Peyer's patch (tissue), 4 donors: ENCODE results near the gene OSBPL3. TPM values are rescaled to one million over a fixed set of nuclear protein-coding genes. Genes with fewer than 3 reads are reported as not detected.

Experiments
- DNase-seq, 3 donors: peaks; one replicate each; pipeline ENCODE4 v3.0.0-alpha.2; 2017 to 2019
- H3K27ac ChIP-seq, 4 donors: fragments of 200-600 bp; sonication (generic); one replicate each; pipeline ENCODE4 v1.5.1; 2016 to 2019
- H3K27me3 ChIP-seq, 2 donors: fragments of 200-600 bp; sonication (generic); one replicate each; pipeline ENCODE4 v1.5.1; 2019
- H3K36me3 ChIP-seq, 3 donors: fragments of 200-600 bp; sonication (generic); one replicate each; pipeline ENCODE4 v1.5.1; 2016 to 2019
- H3K4me1 ChIP-seq, 4 donors: fragments of 200-600 bp; sonication (generic); one replicate each; pipeline ENCODE4 v1.5.1; 2016 to 2019
- H3K4me3 ChIP-seq, 4 donors: fragments of 200-600 bp; sonication (generic); 1 replicate in 3 of 4; 2 replicates in 1 of 4; pipeline ENCODE4 v1.5.1; 2016 to 2019; ENCODE audit warnings: mild to moderate bottlenecking in 1 of 4
- H3K9me3 ChIP-seq, 4 donors: fragments of 200-600 bp; sonication (generic); one replicate each; pipeline ENCODE4 v1.5.1; 2016 to 2019; ENCODE audit warnings: mild to moderate bottlenecking in 1 of 4
- CTCF ChIP-seq, 6 experiments: fragments of 450-650 bp in 4 of 6; fragments of 200-600 bp in 2 of 6; sonication (generic) in 1 of 6; IDR thresholded peaks; one replicate each; pipeline ENCODE4 v1.5.1; 2017 to 2019; ENCODE audit warnings: antibody characterized with exemption in 6 of 6, mild to moderate bottlenecking in 3 of 6, moderate library complexity in 1 of 6
- POLR2A ChIP-seq, 2 donors: fragments of 450-650 bp; IDR thresholded peaks; one replicate each; pipeline ENCODE4 v1.5.1; 2017; ENCODE audit warnings: antibody characterized with exemption in 2 of 2, mild to moderate bottlenecking in 2 of 2, moderate library complexity in 2 of 2
- total RNA-seq, 4 donors: library from RNA; depleted of rRNA; stranded (reverse); fragments of >200 nt; gene quantifications; one replicate each; pipeline ENCODE4 v1.1.0, GENCODE V29; 2016

The OSBPL3 gene
- total RNA-seq, 4 donors from 2014 or later, result 20.1 to 67.7 (median 22.2) TPM

GRCh38 chr7:24848878-24849277 lies 131.1 kb downstream of the OSBPL3 start:
- Histone ChIP-seq H3K4me3 (no peak overlapping the region), H3K27ac (no peak overlapping the region), H3K36me3 (peaks cover 0 to 5% (median 0%) of the 10 kb centered on the region in 3 donors), H3K27me3 (no peaks in the 10 kb centered on the region), H3K4me1 (no peaks in the 10 kb centered on the region), H3K9me3 (no peaks in the 10 kb centered on the region)
- TF ChIP-seq CTCF (IDR thresholded peaks at IDR 0.05) (no peak), POLR2A (IDR thresholded peaks at IDR 0.05) (no peak)
- no peak for DNase-seq

- H3K27ac ChIP-seq, result peak overlapping the region in 1 of 4 donors; percentile 38
- no peaks in the 10 kb centered on the region for H3K9me3 ChIP-seq
- DNase-seq, result no peak
- TF ChIP-seq CTCF (IDR thresholded peaks at IDR 0.05), result no peak
- no peaks in the 10 kb centered on the region for H3K27me3 ChIP-seq
- H3K36me3 ChIP-seq, result peaks cover 0 to 5% (median 0%) of the 10 kb centered on the region in 3 donors
- no peak overlapping the region for H3K4me3 ChIP-seq
- H3K4me1 ChIP-seq, result no peaks in the 10 kb centered on the region
Measured at GRCh38 chr7:24847754-24848153, 132.2 kb downstream of the OSBPL3 start.

- Histone ChIP-seq H3K27ac (peak overlapping the region in 2 of 4 donors; percentile 66 to 73), H3K36me3 (no peaks in the 10 kb centered on the region), H3K9me3 (no peaks in the 10 kb centered on the region), H3K4me1 (no peaks in the 10 kb centered on the region), H3K4me3 (no peak overlapping the region), H3K27me3 (no peaks in the 10 kb centered on the region)
- no peak for DNase-seq
- TF ChIP-seq POLR2A (IDR thresholded peaks at IDR 0.05) (no peak), CTCF (IDR thresholded peaks at IDR 0.05) (no peak)
Measured at GRCh38 chr7:24843821-24844434, 136.1 kb downstream of the OSBPL3 start.

- DNase-seq, result peak in 1 of 3 donors; percentile 55
- Histone ChIP-seq H3K9me3 (no peaks in the 10 kb centered on the region), H3K27me3 (no peaks in the 10 kb centered on the region), H3K4me1 (no peaks in the 10 kb centered on the region), H3K27ac (peak overlapping the region in 2 of 4 donors; percentile 66 to 73), H3K36me3 (no peaks in the 10 kb centered on the region), H3K4me3 (no peak overlapping the region)
- no peak for TF ChIP-seq CTCF (IDR thresholded peaks at IDR 0.05)
- no peak for TF ChIP-seq POLR2A (IDR thresholded peaks at IDR 0.05)
Measured at GRCh38 chr7:24842449-24843241, 137.3 kb downstream of the OSBPL3 start.

- peaks cover 0 to 4% (median under 1%) of the 10 kb centered on the region in 4 donors for H3K4me1 ChIP-seq
- no peaks in the 10 kb centered on the region for H3K9me3 ChIP-seq
- TF ChIP-seq CTCF (IDR thresholded peaks at IDR 0.05), result no peak
- TF ChIP-seq POLR2A (IDR thresholded peaks at IDR 0.05), result no peak
- DNase-seq, result no peak
- H3K27me3 ChIP-seq, result no peaks in the 10 kb centered on the region
- H3K4me3 ChIP-seq, result no peak overlapping the region
- H3K36me3 ChIP-seq, result no peaks in the 10 kb centered on the region
- peak overlapping the region in 2 of 4 donors; percentile 66 to 73 for H3K27ac ChIP-seq
Measured at GRCh38 chr7:24842029-24842428, 137.9 kb downstream of the OSBPL3 start.
